ENCODE results near the gene DMRT1.

GRCh38 chr9:875119-875962 lies 33.8 kb downstream of the DMRT1 start:
- TF ChIP-seq NFE2L1 (CRISPR knock-in tag; IDR thresholded peaks at IDR 0.05) (no peak), CTCF (IDR thresholded peaks at IDR 0.05) (no peak), TP53 (CRISPR knock-in tag; IDR thresholded peaks at IDR 0.05) (no peak), SMAD3 (CRISPR knock-in tag; IDR thresholded peaks at IDR 0.05; ENCODE audit: borderline replicate concordance) (no peak), ESRRA (CRISPR knock-in tag; IDR thresholded peaks at IDR 0.05; ENCODE audit: borderline replicate concordance) (no peak), CREB1 (CRISPR knock-in tag; IDR thresholded peaks at IDR 0.05) (no peak)
